Measurements from ENCODE around the gene FASN. TPM values are rescaled to one million over a fixed set of nuclear protein-coding genes. Genes with fewer than 3 reads are reported as not detected.

The FASN gene
- total and polyA plus RNA-seq, 2 of the 13 experiments (the other 11 are each of a cell fraction or from before 2014, with no cell fraction given), result 51.7 to 101 TPM

- TF ChIP-seq THAP7 (CRISPR knock-in tag; IDR thresholded peaks at IDR 0.05) (0 out of 2 replicates have a peak, but pooled peaks have one; percentile 84), MAFG (CRISPR knock-in tag; IDR thresholded peaks at IDR 0.05) (0 out of 2 replicates have a peak, but pooled peaks have one; percentile 54), ATF3 (CRISPR knock-in tag; IDR thresholded peaks at IDR 0.05) (no peak), ZNF34 (CRISPR knock-in tag; IDR thresholded peaks at IDR 0.05; ENCODE audit: borderline replicate concordance) (no peak), RFXANK (CRISPR knock-in tag; IDR thresholded peaks at IDR 0.05) (no peak), TEF (CRISPR knock-in tag; IDR thresholded peaks at IDR 0.05) (no peak), ZNF773 (CRISPR knock-in tag; IDR thresholded peaks at IDR 0.05; ENCODE audit: borderline replicate concordance) (0 out of 2 replicates have a peak, but pooled peaks have one; percentile 34), ZBTB7B (CRISPR knock-in tag; IDR thresholded peaks at IDR 0.05) (peak; percentile 90), TOPORS (CRISPR knock-in tag; IDR thresholded peaks at IDR 0.05) (no peak), ZNF275 (CRISPR knock-in tag; IDR thresholded peaks at IDR 0.05; ENCODE audit: borderline replicate concordance) (no peak), SOX6 (IDR thresholded peaks at IDR 0.05) (no peak), SOX6 (CRISPR knock-in tag; IDR thresholded peaks at IDR 0.05) (0 out of 2 replicates have a peak, but pooled peaks have one; percentile 55), ZNF280B (CRISPR knock-in tag; IDR thresholded peaks at IDR 0.05; ENCODE audit: borderline replicate concordance) (no peak; the same call in 1 of the 2 replicates), ZKSCAN1 (IDR thresholded peaks at IDR 0.05; ENCODE audit: low read length) (no peak), ZXDC (CRISPR knock-in tag; IDR thresholded peaks at IDR 0.05) (no peak)
These were observed 41.1 kb downstream of the FASN start (continued) for GRCh38 chr17:82056729-82057621.

Measured in HepG2 (cell line).